GM19328 (cell line): Measurements from ENCODE around the gene UCMA.
A peak's percentile ranks its signal among the peaks of the same experiment; 100 is the strongest.

Experiments used
- ATAC-seq: cut with Tn5 transposase; IDR thresholded peaks from one replicate; pipeline ENCODE4 v1.9.1; 2021; ENCODE audit warnings: mild to moderate bottlenecking, moderate library complexity; ENCODE audit not compliant: unreplicated experiment

Gene UCMA

DNA sequence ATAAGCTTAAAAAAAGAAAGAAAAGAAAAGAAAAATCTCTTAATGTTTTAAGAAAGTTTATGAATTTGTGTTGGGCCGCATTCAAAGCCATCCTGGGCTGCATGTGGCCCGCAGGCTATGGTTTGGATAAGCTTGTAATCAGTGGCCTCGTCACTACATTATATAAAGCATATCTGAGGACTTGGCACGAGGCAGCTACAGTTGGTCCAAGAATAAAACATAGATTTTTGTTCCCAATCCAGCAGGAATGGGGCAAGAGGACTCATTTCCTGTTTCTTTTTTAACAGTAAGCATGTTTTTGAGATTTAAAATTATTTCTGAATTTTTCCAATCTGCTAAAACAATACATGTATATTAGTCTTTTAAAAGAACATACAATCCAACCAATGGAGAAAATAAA is 44.2 kb downstream of the UCMA start:
- no peak for ATAC-seq

DNA sequence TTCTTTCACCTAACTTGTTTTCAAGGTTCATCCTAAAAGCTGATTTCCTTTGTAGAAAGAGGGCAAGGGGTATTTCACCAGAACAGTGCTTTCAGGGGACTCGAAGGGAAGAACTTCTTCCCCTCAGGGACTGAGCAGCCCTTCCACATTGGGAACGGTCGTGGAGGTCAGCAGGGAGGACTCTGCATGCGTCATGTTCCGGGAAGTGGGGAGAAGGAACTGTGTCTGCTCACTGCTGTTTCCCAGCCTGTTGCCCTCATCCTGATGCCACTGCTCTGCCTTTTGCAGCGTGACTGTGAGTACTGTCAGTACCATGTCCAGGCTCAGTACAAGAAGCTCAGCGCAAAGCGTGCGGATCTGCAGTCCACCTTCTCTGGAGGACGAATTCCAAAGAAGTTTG is 45.6 kb downstream of the UCMA start:
- ATAC-seq: no peak

DNA sequence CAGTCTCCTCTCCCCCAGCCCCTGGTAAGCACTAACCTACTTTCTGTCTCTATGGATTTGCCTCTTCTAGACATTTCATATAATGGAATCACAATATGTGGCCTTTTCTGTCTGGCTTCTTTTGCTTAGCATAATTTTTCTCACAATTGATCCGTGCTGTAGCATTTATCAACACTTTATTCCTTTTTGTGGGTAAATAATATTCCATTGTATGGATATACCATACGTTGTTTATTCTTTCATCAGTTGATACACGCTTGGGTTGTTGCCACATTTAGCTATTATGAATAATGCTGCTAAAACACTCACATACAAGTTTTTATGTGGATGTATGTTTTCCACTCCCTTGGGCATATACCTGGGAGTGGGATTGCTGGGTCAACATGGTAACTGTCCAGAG is 47.0 kb downstream of the UCMA start:
- no peak for ATAC-seq

DNA sequence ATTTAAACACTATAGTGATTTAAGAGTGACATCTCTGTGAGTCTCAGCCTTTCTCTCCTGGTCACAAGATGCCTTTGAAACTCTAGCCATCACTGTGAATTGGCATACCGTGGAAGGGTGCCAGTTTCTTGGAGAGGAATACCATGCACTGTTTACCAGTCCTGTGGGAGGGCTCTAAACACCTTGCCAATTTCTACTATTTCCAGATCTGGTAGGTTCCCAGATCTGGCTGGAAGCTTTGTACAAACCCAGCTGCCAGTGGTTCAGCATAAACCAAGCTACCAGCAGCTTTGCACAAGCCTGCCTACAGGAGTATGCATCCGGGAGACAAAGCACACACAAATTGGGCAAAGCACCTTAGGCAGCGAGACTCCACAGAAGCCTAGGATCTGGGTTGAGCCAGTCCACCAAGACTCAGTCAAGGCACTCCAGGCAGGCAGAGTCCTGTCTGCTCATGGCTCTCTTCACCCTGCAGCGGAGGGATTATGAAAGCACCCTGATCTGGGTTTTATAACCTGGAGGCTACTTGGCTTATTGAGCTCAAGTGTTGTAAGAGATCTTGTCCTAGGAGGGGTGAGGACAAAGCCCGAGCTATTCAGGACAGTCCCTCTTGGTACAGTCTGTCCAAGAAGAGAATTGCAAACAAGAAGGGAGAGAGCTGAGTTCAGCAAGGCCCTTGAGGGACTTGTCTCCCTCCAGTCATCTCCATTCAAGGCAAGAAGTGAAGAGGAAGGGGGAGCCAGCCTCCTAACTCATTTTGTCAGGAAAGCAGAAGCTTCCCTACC is 49.3 kb downstream of the UCMA start:
- ATAC-seq: no peak

GRCh38 chr10:13184276-13184675 is 49.9 kb downstream of the UCMA start:
- ATAC-seq: no peak

GRCh38 chr10:13183625-13184024 is 50.5 kb downstream of the UCMA start:
- peak; percentile 52 for ATAC-seq

DNA sequence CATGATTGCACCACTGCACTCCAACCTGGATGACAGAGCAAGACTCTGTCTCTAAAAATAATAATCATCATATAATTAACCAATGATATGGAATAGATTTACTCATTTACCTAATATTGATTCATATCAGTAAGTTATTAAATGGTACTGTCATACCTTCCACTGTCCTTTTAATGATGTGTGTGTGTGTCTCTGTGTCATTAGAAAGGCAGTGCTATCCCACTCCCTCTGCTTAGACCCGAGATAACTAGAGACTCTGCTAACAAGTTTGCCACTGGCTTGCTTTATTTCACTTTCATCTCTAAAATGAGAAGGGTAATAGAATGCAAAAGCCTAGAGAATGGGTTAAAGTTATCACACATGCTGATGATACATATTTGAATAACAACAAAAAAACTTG is 51.8 kb downstream of the UCMA start:
- no peak for ATAC-seq

- no peak for ATAC-seq
These were observed 53.4 kb downstream of the UCMA start for GRCh38 chr10:13180788-13181187.

DNA sequence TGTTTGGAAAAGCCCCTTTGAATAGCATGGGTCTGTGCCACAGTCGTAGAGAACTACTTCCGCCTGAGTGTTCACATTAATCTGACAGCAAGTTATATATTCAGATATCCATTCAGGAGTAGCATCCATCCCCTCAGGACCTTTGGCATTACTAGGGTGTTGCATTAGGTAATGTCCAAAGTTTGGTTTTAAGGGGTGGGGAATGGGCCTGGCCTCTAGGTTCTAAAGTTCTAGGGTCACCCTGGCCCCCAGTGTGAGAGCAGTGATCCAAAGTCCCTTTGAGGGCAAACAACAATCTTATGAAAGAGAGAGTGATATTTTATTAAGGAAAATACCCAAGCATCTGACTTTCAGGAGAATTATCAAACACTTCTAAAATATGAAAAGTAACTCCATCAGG is 60.6 kb downstream of the UCMA start:
- no peak for ATAC-seq
